Neuron (in vitro differentiated cells): ENCODE results near the gene TNN.
"Not testable (repeated sequence)": the region's sequence is repeated elsewhere in the genome, so short reads cannot be mapped to it uniquely, and the experiment has no call there.

ENCODE experiments used
- H2AFZ ChIP-seq: one replicate; pipeline ENCODE4 v1.6.1; 2013; ENCODE audit warnings: low read depth, mild to moderate bottlenecking, inconsistent platforms, low read length, moderate library complexity
- H3K27me3 ChIP-seq: one replicate; pipeline ENCODE4 v1.6.1; 2013; ENCODE audit warnings: low read length; ENCODE audit not compliant: insufficient read depth
- H3K36me3 ChIP-seq: one replicate; pipeline ENCODE4 v1.6.1; 2013; ENCODE audit warnings: low read length; ENCODE audit not compliant: insufficient read depth
- H3K4me1 ChIP-seq: one replicate; pipeline ENCODE4 v1.6.1; 2013; ENCODE audit warnings: low read length; ENCODE audit not compliant: insufficient read depth
- H3K4me3 ChIP-seq: 2 replicates; pipeline ENCODE4 v1.5.1; 2013; ENCODE audit warnings: mild to moderate bottlenecking, low read length, moderate library complexity
- H3K9me3 ChIP-seq: one replicate; pipeline ENCODE4 v1.6.1; 2013; ENCODE audit warnings: low read length

Gene TNN

DNA sequence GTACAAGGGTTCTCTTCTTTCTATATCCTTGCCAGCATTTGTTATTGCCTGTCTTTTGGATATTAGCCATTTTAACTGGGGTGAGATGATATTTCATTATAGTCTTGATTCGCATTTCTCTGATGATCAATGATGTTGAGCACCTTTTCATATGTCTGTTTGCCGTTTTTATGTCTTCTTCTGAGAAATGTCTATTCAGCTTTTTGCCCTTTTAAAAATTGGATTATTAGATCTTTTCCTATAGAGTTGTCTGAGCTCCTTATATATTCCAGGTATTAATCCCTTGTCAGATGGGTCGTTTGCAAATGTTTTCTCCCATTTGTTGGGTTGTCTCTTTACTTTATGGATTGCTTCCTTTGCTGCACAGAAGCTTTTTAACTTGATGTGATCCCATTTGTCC, 25.0 kb upstream of the TNN start:
- Histone ChIP-seq H3K36me3 (no peaks in the 10 kb centered on the region), H3K4me1 (peaks cover 18% of the 10 kb centered on the region), H3K27me3 (no peaks in the 10 kb centered on the region), H2AFZ (no peak overlapping the region), H3K9me3 (no peaks in the 10 kb centered on the region), H3K4me3 (no peak overlapping the region)

DNA sequence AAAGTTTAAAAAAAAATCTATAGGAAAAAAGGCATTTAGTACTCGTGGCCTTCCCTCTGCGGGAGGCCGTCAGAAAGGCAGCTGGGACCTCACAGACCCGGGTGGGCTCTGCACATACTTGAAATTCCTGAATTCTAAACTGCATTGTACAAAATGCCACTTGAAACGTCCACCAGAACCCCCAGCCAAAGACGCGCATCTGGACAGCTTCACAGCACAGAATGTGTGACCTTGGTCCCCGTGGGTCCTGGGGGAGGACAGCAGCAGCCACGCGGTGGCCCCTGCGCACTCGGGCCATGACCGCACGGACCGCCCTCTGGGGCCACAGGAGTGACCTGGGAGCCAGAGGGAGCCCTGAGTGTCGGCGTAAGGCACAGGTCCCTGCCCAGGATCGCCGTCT, 23.8 kb upstream of the TNN start:
- Histone ChIP-seq H3K36me3 (no peaks in the 10 kb centered on the region), H2AFZ (no peak overlapping the region), H3K9me3 (no peaks in the 10 kb centered on the region), H3K4me3 (no peak overlapping the region), H3K27me3 (no peaks in the 10 kb centered on the region), H3K4me1 (peaks cover 18% of the 10 kb centered on the region)

DNA sequence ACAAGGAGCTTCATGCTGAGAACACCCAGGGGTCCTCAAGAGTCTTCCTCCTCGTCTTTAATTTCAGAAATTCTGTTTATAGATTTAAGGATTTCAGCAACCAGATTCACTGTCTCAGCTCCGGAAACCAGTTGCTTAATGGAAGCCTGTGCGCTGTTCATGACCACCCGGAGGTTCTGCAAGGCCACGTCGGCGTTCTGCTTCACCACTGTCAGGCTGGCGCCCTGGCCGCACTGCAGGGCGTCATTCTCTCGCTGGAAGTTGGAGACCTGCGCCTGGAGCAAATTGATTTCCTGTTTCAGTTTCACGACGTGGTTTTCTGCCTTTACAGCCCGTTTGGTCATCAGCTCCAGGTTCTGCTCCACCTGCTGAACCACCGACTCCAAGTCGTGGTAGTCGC, 23.0 kb upstream of the TNN start:
- H3K9me3 ChIP-seq, H3K4me3 ChIP-seq, H3K27me3 ChIP-seq, H3K36me3 ChIP-seq, H2AFZ ChIP-seq: not testable (repeated sequence)
- peaks cover 18% of the 10 kb centered on the region for H3K4me1 ChIP-seq

DNA sequence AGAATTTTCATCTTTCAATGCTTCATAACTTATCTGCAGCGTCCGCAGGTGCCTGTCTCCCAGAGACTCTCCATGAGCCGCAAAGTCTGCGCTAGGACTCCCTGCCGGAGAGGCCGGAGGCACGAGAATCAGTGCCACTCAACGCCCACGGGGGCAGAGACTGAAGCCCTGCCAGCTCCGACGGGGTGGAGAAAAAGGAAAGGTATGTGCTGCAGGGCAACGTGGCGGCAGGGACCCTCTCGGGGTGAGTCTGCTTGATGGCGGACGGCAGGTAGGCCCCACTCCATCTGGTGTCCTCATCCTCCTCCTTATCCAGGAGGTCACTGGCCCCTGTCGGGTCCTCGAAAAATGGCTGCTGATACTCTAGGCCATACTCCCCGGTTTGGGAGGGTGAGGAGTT, 22.5 kb upstream of the TNN start:
- H3K36me3 ChIP-seq, result no peaks in the 10 kb centered on the region
- H3K4me3 ChIP-seq, result no peak overlapping the region
- H2AFZ ChIP-seq, result no peak overlapping the region
- H3K4me1 ChIP-seq, result peaks cover 18% of the 10 kb centered on the region
- H3K27me3 ChIP-seq, result no peaks in the 10 kb centered on the region
- no peaks in the 10 kb centered on the region for H3K9me3 ChIP-seq

DNA sequence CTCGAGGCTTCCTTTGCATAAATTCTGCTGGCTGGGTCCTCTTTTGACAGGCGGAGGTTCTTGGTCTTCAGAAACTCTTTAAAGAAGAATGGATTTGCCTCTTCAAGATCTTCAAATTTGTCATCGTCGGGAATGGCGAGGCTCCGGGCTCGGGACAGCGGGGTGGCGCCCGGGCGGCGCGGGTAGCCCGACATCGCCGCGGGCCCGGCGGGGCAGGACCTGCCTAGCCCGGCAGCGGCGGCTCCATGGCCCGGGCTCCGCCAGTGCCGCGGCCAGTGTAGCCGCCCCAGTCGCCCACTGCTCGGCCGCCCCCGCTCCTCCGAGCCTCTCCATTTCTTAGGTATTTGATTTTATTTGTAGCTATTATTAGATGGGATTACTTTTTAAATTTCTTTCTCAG, 22.1 kb upstream of the TNN start:
- no peak overlapping the region for H2AFZ ChIP-seq
- peaks cover 18% of the 10 kb centered on the region for H3K4me1 ChIP-seq
- H3K36me3 ChIP-seq, result no peaks in the 10 kb centered on the region
- H3K27me3 ChIP-seq, result no peaks in the 10 kb centered on the region
- no peak overlapping the region for H3K4me3 ChIP-seq
- H3K9me3 ChIP-seq, result no peaks in the 10 kb centered on the region

DNA sequence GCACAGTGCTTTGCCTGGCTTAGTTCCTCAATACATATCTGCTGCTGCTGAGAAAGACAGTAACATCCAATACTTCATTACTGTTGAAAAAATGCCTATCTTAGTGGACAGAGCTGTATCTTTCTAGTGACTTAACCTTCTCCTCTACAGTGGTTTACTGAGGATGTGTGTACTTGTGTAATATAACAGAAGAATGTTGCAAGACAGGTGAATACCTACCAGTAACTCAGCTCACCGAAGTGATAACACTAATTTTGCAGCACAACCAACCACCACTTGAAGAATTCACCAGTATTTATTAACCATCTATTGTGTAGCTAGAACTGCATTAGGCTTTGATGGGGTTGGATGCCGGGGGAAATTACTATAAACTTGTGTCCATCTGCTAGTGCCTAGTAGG, 16.6 kb upstream of the TNN start:
- Histone ChIP-seq H3K4me3 (no peak overlapping the region), H3K4me1 (no peaks in the 10 kb centered on the region), H2AFZ (no peak overlapping the region), H3K9me3 (no peaks in the 10 kb centered on the region), H3K36me3 (no peaks in the 10 kb centered on the region), H3K27me3 (no peaks in the 10 kb centered on the region)

DNA sequence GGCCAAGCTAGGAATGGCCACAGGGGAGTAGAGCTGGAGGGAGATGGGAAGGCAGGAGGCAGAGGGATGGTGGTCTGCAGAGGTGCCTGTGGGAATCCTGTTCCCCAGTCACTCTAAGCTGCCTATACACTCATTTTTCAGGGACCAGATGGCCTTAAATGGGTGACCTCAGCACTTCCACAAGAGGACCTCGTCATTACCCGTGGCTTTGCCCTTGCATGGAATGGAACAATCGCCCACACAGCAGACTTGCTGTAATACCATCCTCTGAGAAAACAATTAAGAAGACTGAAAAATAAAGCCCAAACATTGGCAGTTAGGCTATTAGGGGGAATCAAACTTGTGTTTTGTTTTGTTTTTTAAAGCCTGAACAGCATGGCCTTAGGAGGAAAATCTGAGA, 12.9 kb upstream of the TNN start:
- Histone ChIP-seq H3K4me3 (no peak overlapping the region), H3K4me1 (no peaks in the 10 kb centered on the region), H3K36me3 (no peaks in the 10 kb centered on the region), H3K9me3 (no peaks in the 10 kb centered on the region), H2AFZ (no peak overlapping the region), H3K27me3 (no peaks in the 10 kb centered on the region)

DNA sequence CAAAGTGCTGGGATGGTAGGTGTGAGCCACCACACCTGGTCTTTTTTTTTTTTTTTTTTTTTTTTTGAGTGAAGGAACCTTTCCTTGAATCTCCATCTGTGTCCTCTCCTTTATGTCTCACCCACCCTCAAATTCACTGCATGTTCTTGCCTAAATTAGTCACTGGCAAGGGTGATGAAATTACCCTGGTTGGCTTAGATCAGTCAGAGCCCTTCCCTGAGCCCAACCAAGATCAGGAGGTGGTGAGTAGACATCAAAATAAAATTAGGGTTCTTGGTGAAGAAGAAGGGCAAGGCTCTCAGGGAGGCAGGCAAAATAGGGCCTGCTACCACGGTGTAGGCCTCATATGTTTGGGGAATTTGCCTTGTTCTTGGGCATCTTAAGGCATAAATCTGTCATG, 5.3 kb upstream of the TNN start:
- H3K4me3 ChIP-seq, result no peak overlapping the region
- no peaks in the 10 kb centered on the region for H3K4me1 ChIP-seq
- H3K36me3 ChIP-seq, result no peaks in the 10 kb centered on the region
- no peaks in the 10 kb centered on the region for H3K27me3 ChIP-seq
- H2AFZ ChIP-seq, result no peak overlapping the region
- no peaks in the 10 kb centered on the region for H3K9me3 ChIP-seq

DNA sequence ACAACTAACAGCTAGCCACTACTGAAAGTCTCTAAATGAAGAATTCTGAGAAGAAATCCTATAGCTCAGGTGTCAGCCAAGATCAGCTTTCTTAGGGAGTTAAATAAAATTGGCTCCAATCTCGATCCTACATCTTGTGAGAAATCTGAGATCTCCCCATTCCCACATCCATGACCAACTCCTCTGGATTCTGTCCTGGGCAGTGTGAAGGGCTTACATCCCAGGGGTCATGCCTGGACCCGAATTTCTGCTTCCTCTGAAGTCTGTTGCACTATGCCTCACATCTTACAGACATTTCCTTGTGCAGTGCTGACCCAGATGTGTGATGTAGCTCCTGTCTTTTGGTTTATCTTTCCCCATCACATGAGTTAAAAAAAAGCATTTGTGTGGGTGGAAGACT, 4.8 kb upstream of the TNN start:
- H3K9me3 ChIP-seq, result no peaks in the 10 kb centered on the region
- no peaks in the 10 kb centered on the region for H3K36me3 ChIP-seq
- no peak overlapping the region for H2AFZ ChIP-seq
- H3K4me3 ChIP-seq, result no peak overlapping the region
- no peaks in the 10 kb centered on the region for H3K4me1 ChIP-seq
- no peaks in the 10 kb centered on the region for H3K27me3 ChIP-seq

DNA sequence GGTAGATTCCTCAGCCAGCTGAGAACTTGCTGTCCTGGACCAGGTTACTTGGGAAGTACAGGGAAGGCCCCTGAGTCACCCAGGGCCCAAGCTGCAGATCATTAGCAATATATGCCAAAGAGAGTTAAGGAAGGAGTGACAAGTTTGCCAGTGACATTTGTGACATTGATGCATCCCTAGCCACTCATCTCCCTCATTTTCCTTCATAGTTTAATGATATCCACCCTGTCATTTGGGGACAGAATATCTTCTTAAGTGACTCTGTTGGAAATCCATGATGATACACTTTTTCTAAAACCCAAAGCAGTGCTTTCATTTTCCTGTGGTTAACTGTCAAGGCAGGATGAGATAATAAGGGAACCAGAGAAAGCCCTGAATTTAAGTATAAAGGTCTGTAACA, 3.2 kb downstream of the TNN start:
- Histone ChIP-seq H3K27me3 (no peaks in the 10 kb centered on the region), H3K4me3 (no peak overlapping the region), H3K9me3 (no peaks in the 10 kb centered on the region), H3K36me3 (no peaks in the 10 kb centered on the region), H3K4me1 (peaks cover 11% of the 10 kb centered on the region), H2AFZ (no peak overlapping the region)

DNA sequence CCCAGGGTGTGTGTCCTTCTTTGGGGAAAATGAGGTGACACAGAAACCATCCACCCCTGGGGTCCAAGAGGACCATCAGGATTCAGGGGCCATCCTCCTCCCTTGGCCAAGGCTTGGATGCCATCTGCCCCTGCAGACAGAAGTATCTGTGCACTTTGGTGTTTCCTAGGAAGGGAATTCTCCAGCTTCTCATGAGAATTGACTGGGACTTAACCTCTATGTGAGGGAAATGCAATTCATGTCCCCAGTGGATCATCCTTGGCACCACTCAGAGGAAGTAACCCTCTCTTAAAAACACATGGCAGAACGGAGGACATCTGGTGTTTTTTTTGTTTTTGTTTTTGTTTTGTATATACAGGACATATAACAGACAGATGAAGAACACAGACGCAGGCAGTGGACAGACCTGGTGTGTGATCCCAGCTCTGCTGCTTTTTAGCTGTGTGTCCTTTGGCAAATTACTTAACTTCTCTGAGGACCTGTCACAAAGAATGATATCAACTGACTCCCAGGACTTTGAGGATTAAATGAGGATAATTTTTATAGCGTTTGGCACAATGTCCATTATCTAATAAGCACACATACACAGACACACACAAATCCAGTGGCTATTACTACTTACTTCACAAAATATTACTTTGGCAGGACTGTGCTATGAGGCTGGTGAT, 3.8 kb downstream of the TNN start:
- Histone ChIP-seq H3K36me3 (no peaks in the 10 kb centered on the region), H3K27me3 (no peaks in the 10 kb centered on the region), H3K4me3 (no peak overlapping the region), H3K4me1 (peaks cover 11% of the 10 kb centered on the region), H2AFZ (no peak overlapping the region), H3K9me3 (no peaks in the 10 kb centered on the region)

DNA sequence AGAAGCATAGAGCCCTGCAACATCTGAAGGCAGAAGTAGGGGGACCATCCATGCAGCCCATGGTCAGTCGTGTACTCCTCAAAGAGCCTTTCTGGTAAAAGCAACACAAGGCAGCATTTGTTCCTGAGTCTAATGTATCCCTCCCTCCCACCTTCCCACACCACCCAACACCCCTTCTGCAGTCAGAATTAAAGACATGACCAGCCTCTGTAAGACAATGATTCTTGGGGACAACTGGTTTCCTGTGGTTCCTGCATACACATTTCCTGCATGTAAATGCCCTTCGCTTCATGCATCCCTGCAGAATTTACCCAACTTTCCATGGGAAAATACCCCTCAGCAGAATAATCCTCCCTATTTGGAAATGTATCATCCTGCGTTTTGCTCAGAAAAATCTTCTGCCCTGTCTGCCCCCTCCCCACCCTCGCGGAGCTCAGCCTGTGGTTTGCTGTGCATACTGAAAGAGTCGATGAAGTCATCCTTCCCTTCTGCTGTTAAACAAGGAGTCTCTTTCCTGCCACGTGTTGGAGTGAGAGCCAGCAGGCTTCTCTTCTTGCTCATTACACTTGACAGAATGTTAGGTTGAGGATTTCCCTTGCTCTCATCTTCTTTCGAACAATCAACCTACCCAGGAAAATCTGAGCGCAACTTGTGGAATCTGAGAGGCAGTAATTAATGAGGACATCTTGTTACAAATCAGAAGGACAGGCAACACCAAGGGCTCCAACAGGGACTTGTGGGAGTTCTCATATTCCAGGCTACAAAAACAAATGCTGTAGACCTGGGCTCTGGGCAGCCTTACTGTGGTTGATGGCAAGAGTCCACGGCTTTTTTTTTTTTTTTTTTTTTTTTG, 4.7 kb downstream of the TNN start:
- Histone ChIP-seq H3K27me3 (no peaks in the 10 kb centered on the region), H3K36me3 (no peaks in the 10 kb centered on the region), H3K9me3 (no peaks in the 10 kb centered on the region), H3K4me3 (no peak overlapping the region), H3K4me1 (peaks cover 11% of the 10 kb centered on the region), H2AFZ (no peak overlapping the region)

DNA sequence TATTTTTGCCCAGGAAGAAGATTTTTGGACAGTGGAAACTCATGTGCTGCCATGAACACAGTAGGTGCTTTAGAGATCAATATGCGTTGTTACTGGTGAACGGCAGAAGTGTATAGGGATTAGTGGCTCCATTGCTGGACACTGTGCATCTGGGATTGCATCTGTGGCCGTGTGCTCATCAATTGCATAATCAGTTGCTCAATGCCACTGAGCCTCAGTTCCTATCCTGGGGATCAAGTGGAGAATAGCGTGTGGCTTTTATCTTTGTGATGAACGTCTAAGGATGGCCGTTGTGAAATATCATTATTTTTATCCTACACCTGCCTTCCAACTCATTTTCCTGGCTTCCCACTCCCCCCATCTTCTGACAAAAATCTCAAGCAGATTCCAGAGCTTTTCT, 5.4 kb downstream of the TNN start:
- Histone ChIP-seq H2AFZ (no peak overlapping the region), H3K4me3 (no peak overlapping the region), H3K27me3 (no peaks in the 10 kb centered on the region), H3K36me3 (no peaks in the 10 kb centered on the region), H3K4me1 (peaks cover 11% of the 10 kb centered on the region), H3K9me3 (no peaks in the 10 kb centered on the region)

DNA sequence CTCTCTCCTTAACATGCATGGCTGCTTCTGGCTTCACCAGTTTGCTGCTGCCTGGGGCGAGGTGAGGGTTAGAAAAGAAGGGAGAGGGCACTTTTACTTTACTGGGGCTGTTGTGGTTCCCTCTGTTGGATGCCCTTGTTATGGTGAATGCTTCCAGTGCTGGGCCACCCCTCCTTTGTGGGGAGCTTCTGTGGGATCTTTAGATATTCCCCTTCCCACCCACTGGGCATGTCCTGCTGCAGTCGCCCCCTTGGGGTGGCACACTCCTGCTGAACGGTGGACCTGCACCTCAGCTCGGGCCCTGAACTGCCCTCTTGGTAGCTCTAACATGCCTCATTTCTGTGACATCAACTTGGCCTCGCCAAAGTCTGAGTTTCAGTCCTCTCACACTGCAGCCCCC, 6.0 kb downstream of the TNN start:
- no peak overlapping the region for H3K4me3 ChIP-seq
- no peak overlapping the region for H2AFZ ChIP-seq
- H3K9me3 ChIP-seq, result no peaks in the 10 kb centered on the region
- no peaks in the 10 kb centered on the region for H3K27me3 ChIP-seq
- H3K36me3 ChIP-seq, result no peaks in the 10 kb centered on the region
- peaks cover 11% of the 10 kb centered on the region for H3K4me1 ChIP-seq
